GM19452 (cell line): Measurements from ENCODE around the gene TIMP4.

Experiments
- ATAC-seq: cut with Tn5 transposase; IDR thresholded peaks from one replicate; pipeline ENCODE4 v1.9.1; 2021; ENCODE audit not compliant: unreplicated experiment

Gene TIMP4

DNA sequence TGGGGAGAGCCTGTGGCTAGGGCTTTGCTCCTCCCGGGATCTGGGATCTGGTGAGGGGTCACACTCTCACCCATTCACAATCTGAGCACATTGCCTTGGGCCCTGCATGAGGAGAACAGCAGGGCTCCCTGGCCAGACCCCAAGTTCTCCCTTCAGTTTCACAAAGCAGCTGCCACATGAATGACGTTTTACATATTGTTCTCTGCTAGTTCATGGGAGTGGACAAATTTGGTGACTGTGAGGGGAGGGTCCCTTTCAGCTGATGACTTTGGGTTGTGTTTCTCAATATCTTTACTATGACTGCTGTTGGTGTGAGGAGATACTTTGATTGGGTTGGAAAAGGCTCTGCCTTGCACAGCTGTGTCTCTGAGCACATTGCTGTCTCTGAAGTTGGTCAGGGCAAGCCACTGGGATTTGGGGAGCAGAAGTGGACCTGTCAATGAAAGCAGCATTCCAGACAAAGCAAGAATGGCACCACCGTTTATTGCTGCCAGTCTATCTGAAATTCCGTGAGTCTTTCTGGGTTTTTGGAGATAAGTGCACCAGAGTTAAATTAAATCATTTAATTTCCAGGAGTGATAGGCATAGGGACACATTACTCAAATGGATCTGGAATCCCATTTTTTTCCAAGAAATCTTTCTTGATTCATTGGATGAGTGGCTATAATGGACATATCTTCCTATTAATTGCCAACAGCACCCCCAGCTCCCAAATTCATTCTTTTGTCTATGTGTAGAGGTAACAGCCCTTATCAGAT is 10.3 kb downstream of the TIMP4 start:
- ATAC-seq, result no peak

DNA sequence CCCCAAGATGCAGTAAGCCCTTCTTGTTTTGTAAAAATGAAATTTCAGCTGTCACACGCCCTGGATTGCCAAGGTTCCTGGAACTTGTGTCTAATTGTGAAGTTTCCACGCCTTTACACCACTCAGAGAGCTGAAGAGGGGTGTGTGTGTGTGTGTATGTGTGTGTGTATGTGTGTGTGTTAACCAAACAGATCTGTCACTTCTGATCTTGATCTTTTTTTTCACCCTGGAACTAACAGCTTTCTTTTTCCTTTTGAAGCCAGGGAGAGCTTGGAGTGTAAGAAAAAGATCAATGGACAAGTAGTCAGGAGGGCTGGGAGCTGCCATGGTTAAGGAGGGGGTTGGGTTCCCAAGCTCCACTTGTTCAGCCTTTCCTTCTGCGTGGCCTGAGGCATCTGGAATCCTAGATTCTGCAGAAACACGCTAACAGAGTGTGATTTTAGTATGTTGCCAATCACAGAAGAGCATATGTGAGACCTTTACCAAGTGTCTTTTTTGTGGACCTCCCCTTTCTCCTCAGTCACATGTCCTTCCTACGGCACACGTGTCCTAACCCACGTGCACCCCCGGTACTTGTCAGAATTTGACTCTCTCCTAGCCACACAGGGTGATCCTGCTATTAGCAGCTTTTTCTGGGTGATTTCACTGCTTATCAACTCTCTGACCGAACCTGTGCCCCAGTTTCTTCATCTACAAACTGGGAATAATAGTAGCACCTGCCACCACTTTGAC is 11.5 kb downstream of the TIMP4 start:
- no peak for ATAC-seq

DNA sequence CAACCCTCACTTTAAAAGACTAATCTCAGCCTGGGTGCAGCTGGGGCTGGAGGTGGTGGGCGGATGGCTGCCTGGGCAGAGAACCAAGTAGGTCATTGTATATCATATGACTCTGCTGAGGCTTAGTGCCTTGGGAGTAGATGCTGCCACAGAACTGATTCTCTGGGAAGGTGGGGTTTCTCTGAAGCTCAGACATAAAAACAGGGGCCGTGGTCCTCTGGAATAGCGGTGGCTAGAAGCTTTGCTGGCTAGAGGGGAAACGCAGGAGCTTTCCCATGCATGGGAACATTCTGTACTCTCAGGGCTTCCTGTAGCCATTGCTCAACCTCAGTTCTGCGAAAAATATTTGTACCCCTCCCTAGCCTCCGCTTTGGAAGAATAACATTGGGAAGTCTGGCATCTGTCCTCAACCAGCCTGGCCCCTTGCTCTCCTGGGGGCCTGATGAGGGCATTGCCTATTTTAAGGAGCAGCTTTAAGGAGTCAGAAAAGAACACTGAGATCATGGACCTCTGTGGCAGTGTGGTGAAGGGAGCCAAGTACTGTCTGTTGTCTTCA is 14.7 kb downstream of the TIMP4 start:
- ATAC-seq, result no peak

DNA sequence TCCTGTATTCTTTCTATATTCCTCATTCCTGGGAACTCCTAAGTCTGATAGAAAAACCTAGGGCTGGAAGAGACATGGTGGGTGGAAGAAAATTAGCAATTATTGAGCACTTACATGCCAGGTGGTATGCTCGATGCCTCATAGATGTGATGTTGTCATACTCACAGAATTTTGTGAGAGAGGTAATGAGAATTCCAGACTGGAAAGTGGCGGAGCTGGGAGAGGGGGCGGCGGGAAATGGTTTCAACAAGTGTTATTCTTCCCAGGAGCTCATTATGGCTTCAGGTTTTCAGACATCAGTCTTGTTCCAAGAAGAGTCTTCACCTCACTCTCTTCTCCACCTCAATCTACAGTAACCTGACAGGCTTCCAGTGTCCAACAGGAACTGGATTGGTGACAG is 16.2 kb downstream of the TIMP4 start:
- no peak for ATAC-seq

DNA sequence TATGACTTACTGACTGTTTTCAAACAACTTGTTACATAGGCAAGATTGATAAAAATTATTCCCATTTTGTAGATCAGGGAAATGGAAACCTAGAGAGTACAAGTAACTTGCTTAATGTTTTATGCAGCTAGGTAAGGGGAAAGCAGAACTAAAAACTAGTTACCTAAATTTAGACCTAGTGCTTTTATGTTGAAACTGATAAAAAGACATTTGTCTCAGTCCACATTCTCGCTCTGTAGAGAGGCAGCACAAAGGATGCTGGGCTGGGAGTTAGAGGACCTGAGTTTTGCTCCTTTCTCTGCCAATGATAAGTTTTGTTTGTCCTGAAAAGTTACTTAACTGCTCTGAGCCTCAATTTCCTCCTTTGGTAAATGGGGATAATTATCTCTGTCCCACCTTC is 17.4 kb downstream of the TIMP4 start:
- no peak for ATAC-seq

DNA sequence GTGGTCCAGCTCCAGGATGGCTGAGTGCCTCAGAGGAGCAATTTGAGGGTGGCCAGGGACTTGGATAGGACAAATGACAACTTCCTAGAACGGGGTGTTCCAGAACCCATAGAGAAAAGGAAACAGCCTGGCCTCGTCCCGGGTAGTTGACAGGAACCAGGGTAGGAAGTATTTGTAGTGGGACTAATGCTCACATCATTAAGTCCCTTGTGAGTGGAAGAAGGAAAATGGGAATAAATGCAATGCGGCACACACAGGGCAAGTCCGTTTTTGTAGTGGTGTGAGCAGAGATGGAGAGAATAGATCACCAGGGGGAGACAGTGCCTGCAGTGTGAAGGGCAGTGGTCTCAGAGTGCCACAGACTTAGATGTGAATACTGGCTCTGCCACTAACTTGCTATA is 19.6 kb downstream of the TIMP4 start:
- no peak for ATAC-seq

DNA sequence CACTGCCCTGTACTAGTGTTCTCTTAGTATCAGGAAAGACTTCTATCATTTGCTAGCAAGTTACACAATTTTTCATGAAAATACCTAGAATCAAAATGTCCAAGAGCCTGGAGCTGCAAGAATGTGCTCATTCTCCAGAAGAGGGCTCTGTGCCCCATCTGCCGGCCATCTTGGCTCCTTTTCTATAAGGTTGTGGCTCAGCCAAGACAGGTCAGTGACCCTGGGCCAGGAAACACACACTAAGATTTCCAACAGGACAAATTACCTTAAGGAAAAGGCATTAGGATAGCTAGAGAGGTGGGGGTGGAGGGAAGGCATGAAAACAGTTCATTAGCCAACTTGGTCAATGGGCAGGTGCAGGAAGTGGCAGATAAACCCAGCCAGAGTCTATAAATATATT is 20.7 kb downstream of the TIMP4 start:
- ATAC-seq, result no peak

DNA sequence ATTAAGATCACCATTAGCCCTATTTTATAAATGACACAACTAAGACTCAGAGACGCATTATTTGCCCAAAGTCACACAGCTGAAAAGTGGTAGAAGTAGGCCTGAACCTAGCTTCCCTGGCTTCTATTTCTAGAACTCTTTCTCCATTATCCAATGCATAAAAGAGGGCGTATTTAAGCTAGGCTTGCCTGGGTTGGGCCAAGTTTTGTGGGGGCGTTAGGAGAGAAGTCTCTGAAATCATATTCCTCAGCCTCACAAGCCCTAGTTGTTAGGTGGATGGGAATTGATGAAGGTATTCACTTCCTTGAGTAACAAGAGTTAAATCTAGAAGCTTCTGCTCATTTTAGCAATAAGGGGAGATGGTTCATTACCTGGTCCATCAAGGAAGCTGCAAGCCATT is 22.3 kb downstream of the TIMP4 start:
- ATAC-seq, result no peak

DNA sequence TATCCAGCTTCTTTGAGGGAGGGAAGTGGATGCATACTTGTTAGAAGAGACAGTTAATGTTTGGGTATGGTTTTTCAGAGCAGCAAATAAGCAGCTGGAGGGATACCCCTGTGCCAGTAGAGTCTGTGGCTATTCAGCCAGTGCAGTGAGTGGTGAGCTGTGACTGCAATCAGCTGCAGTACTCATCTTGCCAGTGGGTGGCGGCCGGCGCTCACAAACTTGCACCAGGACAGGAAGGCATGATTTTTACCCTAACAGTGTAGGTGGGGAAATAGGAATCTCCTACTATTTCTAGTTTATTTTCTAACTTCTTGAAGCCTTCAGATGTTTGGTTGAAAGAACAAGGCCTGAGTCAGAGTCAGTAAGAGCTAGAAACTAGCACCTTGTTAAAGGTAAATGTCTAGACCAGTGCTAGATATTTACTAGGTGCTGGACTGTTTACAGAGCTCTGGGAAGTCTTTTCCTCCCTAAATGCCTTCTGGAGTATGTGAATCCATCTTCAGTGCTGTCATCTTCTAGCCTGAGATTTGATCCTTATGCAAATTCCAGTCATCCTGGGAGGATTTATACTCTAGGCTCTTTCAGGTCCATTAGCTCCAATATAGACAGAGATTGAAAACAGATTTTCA is 23.6 kb downstream of the TIMP4 start:
- ATAC-seq, result peak; percentile 90

DNA sequence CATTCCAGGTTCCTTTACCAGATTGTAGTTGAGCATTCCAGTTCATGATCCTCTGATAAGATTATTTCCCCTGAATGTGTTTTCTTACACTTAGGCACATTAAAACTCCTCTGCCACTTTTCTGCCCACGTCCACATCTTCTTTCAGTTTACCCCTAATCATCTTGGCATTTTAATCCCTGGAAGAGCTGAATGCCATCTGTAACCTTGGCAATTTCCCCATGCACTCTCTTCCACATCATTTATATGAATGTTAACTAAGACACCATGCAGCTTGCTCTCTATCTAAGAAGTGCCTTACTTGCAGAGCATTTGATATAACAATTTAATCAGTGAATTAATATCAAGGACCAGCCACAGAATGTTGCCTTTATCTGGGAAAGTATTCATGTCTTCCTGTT is 25.8 kb downstream of the TIMP4 start:
- ATAC-seq, result no peak

DNA sequence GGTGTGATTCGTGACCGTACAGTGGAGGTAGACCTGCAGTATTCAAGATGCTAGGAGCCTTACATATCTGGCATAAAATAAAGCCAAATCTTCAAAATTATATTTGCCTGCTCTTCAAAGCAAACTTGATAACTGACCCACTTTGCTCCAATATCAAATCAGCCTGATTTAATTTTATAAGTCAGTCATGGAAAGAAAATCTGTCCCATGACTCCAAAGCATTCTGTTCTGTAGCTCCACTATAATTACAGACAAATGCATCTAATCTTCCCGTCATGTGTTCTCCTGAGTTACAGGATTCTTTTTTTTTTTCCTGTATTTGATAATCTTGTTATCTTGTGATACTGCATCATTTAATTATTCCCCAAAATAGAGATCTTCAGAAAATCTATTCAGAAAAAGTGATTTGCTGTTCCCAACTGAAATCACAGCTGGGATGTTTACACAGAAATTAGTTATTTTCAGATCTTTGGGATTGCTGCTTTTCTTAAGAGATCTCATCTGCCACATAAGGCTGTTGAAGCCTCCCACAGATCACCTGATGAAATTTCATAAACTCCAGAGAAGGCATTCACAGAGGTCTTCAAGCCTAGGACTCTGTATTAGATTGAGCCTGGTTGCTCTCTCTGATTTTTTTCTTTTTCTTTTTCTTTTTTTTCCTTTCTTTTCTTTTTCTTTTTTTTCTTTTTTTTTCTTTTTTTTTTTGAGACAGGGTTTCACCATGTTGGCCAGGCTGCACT is 27.2 kb downstream of the TIMP4 start:
- no peak for ATAC-seq

DNA sequence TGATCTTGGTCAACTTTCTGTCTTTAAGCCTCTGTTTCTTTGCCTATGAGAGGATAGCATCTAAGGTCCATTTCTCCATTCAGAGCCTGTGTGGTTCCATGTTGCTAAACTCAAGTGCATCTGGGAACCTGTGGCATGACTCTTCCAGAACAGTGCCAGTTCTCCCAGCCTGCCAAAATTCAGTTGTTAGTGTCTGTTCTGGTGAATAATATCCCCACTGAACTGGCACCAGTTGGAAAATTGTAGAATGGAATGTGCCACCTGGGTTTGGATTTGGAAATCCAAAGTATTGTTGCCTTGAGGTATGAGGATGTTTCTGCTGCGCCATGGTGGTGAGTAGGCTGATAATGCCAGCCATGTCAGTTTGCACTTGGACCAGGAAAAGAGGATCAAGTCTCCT is 31.3 kb downstream of the TIMP4 start:
- ATAC-seq, result no peak

DNA sequence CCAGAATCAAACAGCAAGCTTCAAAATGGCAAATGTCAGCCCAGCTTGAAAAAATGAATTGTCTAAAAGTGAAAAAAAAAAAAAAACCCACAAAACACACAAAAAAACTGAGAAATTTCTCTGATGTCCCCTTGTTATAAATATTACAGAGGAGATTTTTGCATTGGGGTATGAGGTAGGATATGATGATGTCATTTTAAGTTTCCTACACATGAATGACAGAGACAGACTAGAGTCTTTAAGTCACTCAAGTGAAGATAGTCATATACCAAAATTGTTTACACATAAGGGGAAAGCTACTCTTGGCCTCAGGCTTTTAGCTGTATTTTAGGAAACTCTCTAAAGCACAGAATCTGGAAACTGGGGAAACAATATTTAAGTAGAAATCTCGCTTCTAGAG is 32.9 kb downstream of the TIMP4 start:
- ATAC-seq, result no peak

DNA sequence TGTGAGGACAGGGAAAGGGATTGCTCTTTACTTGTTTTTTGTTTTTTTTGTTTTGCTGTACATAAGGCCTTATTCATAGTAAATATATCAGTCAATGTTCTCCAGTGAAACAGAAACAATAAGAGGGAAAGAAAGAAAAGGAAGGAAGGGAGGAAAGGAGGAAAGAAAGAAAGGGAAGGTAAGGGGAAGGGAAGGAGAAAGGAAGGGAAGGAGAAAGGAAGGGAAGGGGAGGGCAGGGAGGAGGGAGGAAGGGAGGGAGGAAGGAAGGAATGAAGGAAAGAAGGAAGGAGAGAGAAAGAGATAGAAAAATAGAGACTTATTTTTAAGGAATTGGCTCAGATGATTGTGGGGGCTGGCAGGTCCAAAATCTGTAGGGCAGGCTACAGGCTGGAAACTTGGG is 37.2 kb downstream of the TIMP4 start:
- ATAC-seq, result no peak

DNA sequence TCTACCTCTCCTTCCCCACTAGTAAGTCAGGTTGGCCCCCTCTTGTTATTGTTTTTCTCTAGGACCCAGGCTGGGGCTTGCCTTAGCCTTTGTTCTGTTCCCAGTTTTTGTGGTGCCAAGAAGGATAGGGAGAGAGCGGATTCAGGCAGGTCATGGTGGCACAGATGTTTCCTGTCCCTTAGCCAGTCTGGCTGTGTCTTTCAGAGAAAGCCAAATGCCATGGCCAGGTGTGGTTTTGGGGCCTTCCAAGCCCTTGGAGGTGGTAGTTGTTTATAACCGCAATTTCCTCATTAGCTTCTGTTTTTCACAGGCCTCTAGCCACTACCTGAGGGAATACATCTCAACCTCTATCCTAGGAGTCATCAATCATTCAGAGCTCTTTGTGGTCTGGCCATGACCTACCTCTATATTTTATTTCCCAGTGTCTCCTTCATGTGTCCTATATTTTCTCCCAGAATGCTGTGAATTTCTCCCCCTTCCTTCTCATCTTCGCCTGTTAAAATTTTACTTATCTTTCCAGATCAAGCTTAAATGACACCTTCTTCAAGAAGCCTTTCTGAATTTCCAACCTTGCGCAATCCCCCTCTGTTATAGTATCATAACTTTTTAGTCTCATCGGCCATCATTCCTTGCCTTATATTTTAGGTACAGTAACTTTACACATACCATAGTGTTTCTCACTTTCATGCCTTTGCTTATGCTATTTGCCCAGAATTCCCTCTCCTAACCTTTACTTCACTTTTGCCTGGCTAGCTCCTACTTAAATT is 38.2 kb downstream of the TIMP4 start:
- ATAC-seq, result no peak

DNA sequence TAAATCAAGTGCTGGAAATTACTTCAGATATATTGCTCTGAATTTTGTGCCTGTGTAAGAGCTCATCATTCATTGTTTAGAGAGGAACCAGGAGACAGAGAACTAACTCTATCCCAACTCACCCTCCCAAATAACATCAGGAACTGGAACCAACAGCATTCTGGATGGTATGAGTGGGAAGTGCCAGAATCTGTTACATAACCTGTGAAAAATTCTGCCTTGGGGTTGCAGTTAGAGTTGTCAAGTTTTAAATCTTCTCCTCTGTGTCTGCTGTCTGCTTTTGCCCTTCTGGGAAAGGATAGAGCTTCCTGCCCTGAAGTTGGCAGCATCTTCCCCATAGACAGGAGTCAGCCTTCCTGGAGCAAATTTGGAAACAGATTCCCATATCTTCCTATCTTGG is 41.2 kb downstream of the TIMP4 start:
- ATAC-seq, result no peak

DNA sequence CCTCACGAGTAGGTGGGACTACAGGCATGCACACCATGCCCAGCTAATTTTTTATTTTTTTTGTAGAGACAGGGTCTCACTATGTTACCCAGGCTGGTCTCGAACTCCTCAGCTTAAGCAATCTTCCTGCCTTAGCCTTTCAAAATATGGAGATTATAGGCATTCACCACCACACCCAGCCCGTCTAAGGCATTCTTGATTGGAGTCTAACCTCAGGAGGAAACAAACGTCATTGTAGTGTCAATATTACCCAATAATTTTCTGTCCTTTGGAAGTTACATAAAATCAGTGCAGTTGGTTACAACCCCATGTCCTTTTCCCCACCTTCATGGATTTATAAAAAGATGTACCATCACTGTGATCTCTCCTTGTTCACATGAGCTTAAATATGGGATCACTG is 41.8 kb downstream of the TIMP4 start:
- no peak for ATAC-seq

DNA sequence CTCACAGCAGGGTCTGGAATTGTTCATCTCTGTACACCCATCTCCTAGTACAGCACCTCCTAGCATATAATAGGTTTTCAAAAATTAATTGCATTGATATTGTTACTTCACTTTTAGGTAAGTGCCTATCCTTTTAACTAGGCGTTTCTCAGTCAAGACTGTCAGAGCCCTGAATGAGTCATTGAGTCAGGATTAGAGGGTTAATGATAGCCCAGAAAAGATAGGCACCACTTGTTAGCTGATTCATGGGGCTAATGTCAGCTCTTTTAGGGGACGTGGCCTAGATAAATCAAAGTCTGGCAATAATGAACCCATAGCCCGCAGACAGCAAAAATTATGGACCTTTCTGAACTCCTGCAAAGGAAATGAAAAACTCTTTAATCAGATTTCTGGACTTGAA is 42.9 kb downstream of the TIMP4 start:
- no peak for ATAC-seq

DNA sequence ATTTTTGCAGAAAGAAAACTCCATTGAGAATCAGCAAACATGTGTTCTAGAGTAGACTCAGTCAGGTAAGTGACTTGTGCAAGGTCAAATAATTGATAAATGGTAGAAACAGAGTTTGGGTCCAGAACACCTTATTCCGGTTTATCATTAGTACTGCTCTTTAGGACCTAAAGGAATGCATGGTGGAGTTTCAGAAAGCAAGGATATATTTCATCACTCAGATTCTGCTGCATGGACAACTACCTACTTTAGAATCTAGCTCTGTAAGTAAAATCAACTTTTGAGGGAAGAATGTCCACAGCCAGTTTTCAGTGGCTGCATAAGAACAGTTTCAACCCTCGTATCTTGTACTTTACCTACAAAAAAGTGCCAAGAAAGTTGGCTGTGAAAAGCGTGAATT is 43.6 kb downstream of the TIMP4 start:
- ATAC-seq, result no peak

DNA sequence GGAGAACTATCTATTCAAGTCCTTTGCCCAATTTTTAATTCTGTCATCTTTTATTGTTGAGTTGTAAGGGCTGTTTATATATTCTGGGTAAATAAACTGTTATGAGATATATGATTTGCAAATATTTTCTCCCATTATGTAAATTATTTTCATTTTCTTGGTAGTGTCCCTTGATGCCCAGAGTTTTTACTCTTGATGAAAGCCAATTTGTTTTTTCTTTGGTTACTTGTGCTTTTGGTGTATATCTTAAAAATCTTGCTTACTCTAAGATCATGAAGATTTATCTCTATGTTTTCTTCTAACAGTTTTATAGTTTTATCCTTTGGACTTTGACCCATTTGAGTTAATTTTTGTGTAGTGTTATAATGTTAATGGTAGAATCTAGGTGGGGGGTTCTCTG is 44.5 kb downstream of the TIMP4 start:
- no peak for ATAC-seq
